Epidermal melanocyte (primary cell): ENCODE measurements around the gene MADCAM1.

Source experiments
- DNase-seq: peaks from one replicate; pipeline ENCODE4 v3.0.0; 2011; ENCODE audit warnings: low spot score; ENCODE audit not compliant: insufficient read length

Gene MADCAM1

GRCh38 chr19:554817-555216 lies 58.5 kb downstream of the MADCAM1 start:
- DNase-seq, result no peak
